ENCODE results near the gene TMEM101.

GRCh38 chr17:43982171-43982570, 32.6 kb downstream of the TMEM101 start:
- TF ChIP-seq EP300 (IDR thresholded peaks at IDR 0.05; ENCODE audit: borderline replicate concordance in 1 of 2, control insufficient read depth in 1 of 2, low read depth in 2 of 2, low read length in 2 of 2) (no peak), SREBF1 (IDR thresholded peaks at IDR 0.05; ENCODE audit: low read length) (no peak), FOXM1 (IDR thresholded peaks at IDR 0.05; ENCODE audit: low read depth, low read length) (no peak), POLR2AphosphoS5 (IDR thresholded peaks at IDR 0.05; ENCODE audit: low read length) (no peak)
